ENCODE data around the gene TRAF3. TPM values are rescaled to one million over a fixed set of nuclear protein-coding genes. Genes with fewer than 3 reads are reported as not detected.

The TRAF3 gene
- total and polyA plus RNA-seq, 4 donors = 2.1 to 12.0 (median 5.2) TPM

- Histone ChIP-seq H3K9me3 (ENCODE audit: control insufficient read depth in 4 of 4, low read length in 3 of 4) (no peaks in the 10 kb centered on the region), H3K9ac (ENCODE audit: low read depth in 1 of 2, low read length in 2 of 2) (no peak overlapping the region), H3K27me3 (ENCODE audit: control insufficient read depth in 4 of 4, insufficient read depth in 4 of 4, low read length in 3 of 4) (no peaks in the 10 kb centered on the region), H3K4me1 (ENCODE audit: control insufficient read depth in 4 of 4, insufficient read depth in 4 of 4, low read length in 3 of 4) (no peaks in the 10 kb centered on the region), H3K27ac (ENCODE audit: low read depth in 1 of 2, low read length in 2 of 2) (no peak overlapping the region), H3K36me3 (ENCODE audit: control insufficient read depth in 4 of 4, insufficient read depth in 3 of 4, low read depth in 1 of 4, low read length in 3 of 4) (peaks cover 0 to 14% (median 6%) of the 10 kb centered on the region in 4 donors), H3K4me3 (ENCODE audit: low read depth in 1 of 3, low read length in 3 of 3) (no peak overlapping the region)
- no peak for DNase-seq (ENCODE audit: low spot score)
- no peak for TF ChIP-seq RAD21 (IDR thresholded peaks at IDR 0.05)
- TF ChIP-seq HNF4G (IDR thresholded peaks at IDR 0.05) = no peak
- no peak for TF ChIP-seq SP1 (IDR thresholded peaks at IDR 0.05)
- no peak for TF ChIP-seq RXRA (IDR thresholded peaks at IDR 0.05)
- TF ChIP-seq FOXA2 (IDR thresholded peaks at IDR 0.05) = no peak
- no peak for TF ChIP-seq NR2F2 (IDR thresholded peaks at IDR 0.05)
- TF ChIP-seq, protein P1, sequence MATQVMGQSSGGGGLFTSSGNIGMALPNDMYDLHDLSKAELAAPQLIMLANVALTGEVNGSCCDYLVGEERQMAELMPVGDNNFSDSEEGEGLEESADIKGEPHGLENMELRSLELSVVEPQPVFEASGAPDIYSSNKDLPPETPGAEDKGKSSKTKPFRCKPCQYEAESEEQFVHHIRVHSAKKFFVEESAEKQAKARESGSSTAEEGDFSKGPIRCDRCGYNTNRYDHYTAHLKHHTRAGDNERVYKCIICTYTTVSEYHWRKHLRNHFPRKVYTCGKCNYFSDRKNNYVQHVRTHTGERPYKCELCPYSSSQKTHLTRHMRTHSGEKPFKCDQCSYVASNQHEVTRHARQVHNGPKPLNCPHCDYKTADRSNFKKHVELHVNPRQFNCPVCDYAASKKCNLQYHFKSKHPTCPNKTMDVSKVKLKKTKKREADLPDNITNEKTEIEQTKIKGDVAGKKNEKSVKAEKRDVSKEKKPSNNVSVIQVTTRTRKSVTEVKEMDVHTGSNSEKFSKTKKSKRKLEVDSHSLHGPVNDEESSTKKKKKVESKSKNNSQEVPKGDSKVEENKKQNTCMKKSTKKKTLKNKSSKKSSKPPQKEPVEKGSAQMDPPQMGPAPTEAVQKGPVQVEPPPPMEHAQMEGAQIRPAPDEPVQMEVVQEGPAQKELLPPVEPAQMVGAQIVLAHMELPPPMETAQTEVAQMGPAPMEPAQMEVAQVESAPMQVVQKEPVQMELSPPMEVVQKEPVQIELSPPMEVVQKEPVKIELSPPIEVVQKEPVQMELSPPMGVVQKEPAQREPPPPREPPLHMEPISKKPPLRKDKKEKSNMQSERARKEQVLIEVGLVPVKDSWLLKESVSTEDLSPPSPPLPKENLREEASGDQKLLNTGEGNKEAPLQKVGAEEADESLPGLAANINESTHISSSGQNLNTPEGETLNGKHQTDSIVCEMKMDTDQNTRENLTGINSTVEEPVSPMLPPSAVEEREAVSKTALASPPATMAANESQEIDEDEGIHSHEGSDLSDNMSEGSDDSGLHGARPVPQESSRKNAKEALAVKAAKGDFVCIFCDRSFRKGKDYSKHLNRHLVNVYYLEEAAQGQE (IDR thresholded peaks at IDR 0.05) = no peak
- TF ChIP-seq TAF1 (conservative IDR thresholded peaks at IDR 0.05) = no peak
- TF ChIP-seq EGR1 (IDR thresholded peaks at IDR 0.05; ENCODE audit: low read depth in 2 of 2) = no peak
- no peak for TF ChIP-seq ATF3 (IDR thresholded peaks at IDR 0.05)
- TF ChIP-seq, protein P2, sequence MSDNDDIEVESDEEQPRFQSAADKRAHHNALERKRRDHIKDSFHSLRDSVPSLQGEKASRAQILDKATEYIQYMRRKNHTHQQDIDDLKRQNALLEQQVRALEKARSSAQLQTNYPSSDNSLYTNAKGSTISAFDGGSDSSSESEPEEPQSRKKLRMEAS (IDR thresholded peaks at IDR 0.05) = no peak
- no peak for TF ChIP-seq FOXA1 (IDR thresholded peaks at IDR 0.05)
- TF ChIP-seq, protein P3, sequence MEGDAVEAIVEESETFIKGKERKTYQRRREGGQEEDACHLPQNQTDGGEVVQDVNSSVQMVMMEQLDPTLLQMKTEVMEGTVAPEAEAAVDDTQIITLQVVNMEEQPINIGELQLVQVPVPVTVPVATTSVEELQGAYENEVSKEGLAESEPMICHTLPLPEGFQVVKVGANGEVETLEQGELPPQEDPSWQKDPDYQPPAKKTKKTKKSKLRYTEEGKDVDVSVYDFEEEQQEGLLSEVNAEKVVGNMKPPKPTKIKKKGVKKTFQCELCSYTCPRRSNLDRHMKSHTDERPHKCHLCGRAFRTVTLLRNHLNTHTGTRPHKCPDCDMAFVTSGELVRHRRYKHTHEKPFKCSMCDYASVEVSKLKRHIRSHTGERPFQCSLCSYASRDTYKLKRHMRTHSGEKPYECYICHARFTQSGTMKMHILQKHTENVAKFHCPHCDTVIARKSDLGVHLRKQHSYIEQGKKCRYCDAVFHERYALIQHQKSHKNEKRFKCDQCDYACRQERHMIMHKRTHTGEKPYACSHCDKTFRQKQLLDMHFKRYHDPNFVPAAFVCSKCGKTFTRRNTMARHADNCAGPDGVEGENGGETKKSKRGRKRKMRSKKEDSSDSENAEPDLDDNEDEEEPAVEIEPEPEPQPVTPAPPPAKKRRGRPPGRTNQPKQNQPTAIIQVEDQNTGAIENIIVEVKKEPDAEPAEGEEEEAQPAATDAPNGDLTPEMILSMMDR (IDR thresholded peaks at IDR 0.05; ENCODE audit: low read depth, low read length, missing input control) = no peak
- no peak for TF ChIP-seq HNF4A (conservative IDR thresholded peaks at IDR 0.05)
- TF ChIP-seq GABPA (IDR thresholded peaks at IDR 0.05 in 1 of 2, conservative IDR thresholded peaks at IDR 0.05 in 1 of 2) = no peak
- 97% methylated on average over 10 of the region's 10 CpGs for WGBS
Observed at GRCh38 chr14:102732924-102733323, 44.3 kb upstream of the TRAF3 start.

GRCh38 chr14:102733326-102733725, 43.9 kb upstream of the TRAF3 start:
- 89% methylated on average over 11 of the region's 11 CpGs for WGBS
- Histone ChIP-seq H3K27me3 (ENCODE audit: control insufficient read depth in 4 of 4, insufficient read depth in 4 of 4, low read length in 3 of 4) (no peaks in the 10 kb centered on the region), H3K36me3 (ENCODE audit: control insufficient read depth in 4 of 4, insufficient read depth in 3 of 4, low read depth in 1 of 4, low read length in 3 of 4) (peaks cover 0 to 12% (median 5%) of the 10 kb centered on the region in 4 donors), H3K27ac (ENCODE audit: low read depth in 1 of 2, low read length in 2 of 2) (no peak overlapping the region), H3K9ac (ENCODE audit: low read depth in 1 of 2, low read length in 2 of 2) (no peak overlapping the region), H3K4me3 (ENCODE audit: low read depth in 1 of 3, low read length in 3 of 3) (no peak overlapping the region), H3K4me1 (ENCODE audit: control insufficient read depth in 4 of 4, insufficient read depth in 4 of 4, low read length in 3 of 4) (no peaks in the 10 kb centered on the region), H3K9me3 (ENCODE audit: control insufficient read depth in 4 of 4, low read length in 3 of 4) (no peaks in the 10 kb centered on the region)
- DNase-seq (ENCODE audit: low spot score) = no peak
- TF ChIP-seq TAF1 (conservative IDR thresholded peaks at IDR 0.05) (no peak), HNF4A (conservative IDR thresholded peaks at IDR 0.05) (no peak)

Measured in liver (tissue), 9 donors.